SH-SY5Y (cell line): ENCODE measurements around the gene ATXN7.

ENCODE experiments used
- GATA2 ChIP-seq: IDR thresholded peaks from 2 replicates; pipeline ENCODE4 v1.6.1; 2011; ENCODE audit warnings: mild to moderate bottlenecking, low read depth, low read length
- GATA3 ChIP-seq: IDR thresholded peaks from 2 replicates; pipeline ENCODE4 v1.6.1; 2011; ENCODE audit warnings: low read depth, mild to moderate bottlenecking, low read length, moderate library complexity

The ATXN7 gene

DNA sequence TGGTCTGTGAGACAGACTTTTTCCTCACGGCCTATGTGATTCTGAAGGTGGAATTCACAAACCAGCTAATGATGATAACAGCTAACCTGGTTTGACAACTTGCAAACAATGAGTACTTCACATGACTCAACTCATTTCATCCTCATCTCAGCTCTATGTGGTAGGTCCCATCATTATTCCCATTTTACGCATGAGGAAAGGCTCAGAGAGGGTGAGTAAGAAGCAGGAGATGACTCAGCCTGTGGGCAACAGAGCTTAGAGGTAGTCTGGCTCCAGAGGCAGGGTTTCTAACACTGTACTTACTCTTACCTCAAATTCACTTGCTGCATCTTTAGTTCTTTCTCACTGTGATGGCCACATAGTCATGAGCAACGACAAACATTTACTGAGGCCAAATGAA, 185.5 kb downstream of the ATXN7 start:
- no peak for TF ChIP-seq GATA3
- TF ChIP-seq GATA2, result no peak

- TF ChIP-seq GATA3, result no peak
- no peak for TF ChIP-seq GATA2
Observed at GRCh38 chr3:64049832-64050231, 186.2 kb downstream of the ATXN7 start.
